HG03432 (cell line): Measurements from ENCODE around the gene GPR107.

Experiments used
- ATAC-seq: cut with Tn5 transposase; IDR thresholded peaks from one replicate; pipeline ENCODE4 v1.9.1; 2021; ENCODE audit warnings: mild to moderate bottlenecking, moderate library complexity; ENCODE audit not compliant: unreplicated experiment

GPR107 gene

DNA sequence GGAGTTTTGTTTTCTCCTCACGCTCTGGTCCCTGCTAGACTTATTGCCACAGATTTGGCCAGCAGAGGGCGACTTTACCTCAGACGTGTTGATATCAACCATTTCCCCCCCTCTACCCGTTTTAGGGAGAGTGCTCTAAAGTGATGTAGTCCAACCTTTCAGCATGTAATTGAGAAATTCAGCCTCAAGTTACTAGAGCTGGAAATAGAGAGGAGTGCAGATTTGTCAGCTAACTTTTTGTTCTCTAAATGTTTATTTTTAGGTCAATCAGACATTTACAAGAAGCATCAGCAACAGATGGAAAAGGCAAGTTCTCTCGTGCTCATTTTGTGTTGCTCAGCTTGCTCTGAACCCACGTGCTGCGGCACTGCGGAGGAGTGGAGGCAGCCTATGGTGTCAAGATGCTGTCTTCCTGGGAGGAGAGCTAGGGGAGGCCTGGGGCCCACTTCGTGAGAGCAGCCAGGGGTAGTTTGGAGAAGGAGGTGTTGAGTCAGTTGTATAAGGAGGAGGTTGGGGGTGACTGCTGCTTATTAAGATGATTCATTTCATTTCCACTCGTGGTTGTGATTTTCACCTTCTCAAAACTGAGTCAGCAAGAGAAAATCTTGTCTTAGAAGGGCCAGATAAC is 53.6 kb downstream of the GPR107 start:
- ATAC-seq = no peak

DNA sequence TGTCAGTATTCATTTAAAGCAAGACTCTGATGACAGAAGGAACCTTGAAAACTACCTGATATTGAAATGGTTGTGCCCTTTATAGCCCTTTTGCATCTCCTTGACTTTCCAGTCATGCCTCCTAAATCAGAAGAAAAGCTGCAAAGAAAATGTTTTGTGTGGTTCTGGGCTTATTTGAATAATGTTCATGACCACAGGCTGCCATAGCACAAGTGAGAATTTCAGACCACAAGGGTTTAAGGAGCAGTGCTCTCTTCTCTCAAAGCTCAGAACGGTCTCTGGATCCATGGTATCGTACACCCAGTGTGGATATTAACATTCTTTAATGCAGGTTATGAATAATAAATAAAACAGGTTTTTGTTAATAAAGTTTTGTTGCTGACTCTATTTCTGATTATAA is 54.2 kb downstream of the GPR107 start:
- ATAC-seq = no peak

DNA sequence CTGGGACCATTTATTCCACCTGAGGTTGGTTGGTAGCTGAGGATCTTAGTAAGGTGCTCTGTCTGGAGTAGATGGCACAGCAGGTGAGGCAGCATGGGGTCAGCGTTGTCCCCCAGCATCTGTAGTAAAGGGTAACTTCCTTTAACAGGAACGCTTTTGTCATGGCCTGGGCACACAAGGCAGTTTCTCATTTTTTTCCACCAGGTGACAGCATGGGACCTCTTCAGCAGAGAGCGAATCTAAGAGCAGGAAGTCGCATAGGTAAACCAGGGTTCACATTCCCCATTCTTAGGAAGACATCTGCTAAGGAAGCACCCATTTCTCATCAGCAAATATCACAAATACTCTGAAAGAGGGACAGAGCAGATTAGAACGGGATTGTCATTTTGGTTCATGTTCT is 56.5 kb downstream of the GPR107 start:
- ATAC-seq = no peak

DNA sequence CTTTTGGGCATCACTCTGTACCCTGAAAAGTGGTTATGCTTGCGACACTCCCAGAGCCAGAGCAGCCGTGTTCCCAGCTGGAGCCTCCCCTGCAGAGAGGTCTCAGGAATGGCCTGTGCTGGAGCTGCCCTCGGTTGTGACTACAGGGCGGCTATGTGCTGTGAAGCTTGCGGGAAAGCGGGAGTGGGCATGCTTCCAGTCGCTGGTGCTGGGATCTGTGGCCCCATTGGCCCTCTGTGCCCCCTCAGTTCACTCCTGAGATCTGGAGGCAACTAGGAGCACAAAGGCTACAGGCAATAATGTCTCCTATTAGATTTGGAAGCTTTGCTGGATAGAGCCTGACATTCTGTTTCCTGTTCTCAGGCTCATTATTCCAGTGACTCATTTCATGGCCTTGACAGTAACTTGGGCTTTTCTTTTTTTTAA is 56.9 kb downstream of the GPR107 start:
- no peak for ATAC-seq

DNA sequence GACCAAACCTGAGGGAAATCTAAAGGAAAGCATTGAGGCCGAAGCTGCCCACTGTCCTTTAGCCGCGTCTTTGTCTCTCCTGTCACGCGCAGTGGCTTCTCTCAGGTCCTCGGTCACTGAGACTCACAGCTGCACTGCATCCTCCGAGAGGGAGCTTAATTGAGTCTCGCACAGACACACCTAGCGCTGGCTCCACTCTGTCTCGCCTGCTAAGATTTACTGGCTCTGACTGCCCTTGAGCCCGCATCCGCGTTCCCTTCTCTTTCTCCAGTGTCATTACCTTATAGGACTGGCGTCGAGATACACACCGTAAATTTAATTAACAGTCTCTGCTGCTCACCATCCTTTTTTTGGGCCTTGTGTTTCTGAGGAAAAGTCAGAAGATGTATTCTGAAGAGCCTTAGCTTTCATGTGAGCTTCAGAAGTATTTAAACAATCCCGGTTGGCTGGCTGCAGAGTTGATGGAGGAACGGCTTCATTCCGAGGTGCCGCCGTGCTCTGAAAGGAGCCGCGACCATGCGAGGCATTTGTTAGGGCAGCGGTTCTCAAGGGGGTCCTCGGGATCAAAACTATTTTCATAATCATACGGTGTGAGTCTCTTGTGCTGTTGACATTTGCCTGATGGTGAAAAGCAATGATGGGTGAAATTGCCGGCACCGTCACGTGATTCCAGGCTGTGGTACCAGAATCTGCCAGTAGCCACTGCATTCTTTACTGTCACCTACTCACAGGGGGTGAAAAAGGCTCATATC is 58.3 kb downstream of the GPR107 start:
- ATAC-seq = no peak

DNA sequence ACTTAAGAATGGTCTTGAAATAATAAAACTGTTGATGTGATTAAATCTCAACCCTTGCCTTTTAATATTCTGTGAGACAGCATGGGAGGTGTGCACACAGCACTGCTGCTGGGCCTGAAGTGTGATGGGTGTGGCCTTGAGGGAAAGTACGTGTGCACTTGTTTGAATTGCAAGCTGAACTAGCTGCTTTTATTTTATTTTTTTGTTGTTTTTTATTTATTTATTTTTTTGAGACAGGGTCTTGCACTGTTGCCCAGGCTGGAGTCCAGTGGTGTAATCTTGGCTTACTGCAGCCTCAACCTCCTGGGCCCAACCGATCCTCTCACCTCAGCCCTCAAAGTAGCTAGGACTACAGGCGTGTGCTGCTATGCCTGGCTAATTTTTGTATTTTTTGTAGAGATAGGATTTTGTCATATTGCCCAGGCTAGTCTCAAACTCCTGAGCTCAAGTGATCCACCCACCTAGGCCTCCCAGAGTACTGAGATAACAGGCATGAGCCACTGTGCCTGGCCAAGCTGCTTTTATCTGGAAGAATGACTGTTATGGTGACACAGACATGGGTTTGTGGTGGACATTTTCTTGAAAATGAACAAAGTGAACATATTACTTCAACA is 58.9 kb downstream of the GPR107 start:
- no peak for ATAC-seq

DNA sequence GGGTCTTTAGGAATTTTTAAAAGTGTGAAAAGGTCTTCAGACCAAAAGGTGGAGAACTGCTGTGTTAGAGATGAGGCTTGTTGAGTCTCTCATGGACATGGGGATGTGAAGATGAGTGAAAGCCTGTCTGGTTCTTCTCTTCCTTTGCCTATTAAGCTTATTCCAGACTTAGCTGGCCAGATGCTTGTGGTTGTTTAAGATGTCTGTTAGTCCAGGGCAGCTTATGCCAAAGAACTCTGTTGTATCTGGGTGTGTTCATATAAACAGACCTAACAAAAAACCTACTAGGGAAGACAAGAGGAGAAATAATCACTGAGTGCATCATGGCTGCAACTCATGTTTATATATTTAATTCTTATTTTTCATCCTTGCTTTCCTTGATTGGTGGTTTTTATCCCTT is 61.0 kb downstream of the GPR107 start:
- no peak for ATAC-seq

DNA sequence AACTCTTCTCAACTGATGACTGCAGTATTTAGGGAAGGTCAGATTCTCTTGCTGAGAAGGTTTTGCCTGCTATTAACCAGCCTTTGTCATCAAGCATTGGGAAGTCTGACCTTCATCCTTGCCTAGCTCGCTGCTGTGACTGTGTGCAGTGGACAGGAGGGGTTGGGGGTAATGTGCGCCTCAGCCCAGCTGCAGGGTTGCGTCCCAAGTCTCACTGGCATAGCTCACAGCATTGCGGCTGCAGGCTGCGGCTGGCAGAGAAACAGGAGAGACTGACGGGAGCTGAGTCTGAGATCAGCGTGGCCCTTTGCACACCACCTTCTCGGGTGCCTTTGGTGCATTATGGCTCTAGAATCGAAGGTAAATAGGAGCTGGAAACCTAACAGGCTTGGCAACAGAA is 62.6 kb downstream of the GPR107 start:
- no peak for ATAC-seq

DNA sequence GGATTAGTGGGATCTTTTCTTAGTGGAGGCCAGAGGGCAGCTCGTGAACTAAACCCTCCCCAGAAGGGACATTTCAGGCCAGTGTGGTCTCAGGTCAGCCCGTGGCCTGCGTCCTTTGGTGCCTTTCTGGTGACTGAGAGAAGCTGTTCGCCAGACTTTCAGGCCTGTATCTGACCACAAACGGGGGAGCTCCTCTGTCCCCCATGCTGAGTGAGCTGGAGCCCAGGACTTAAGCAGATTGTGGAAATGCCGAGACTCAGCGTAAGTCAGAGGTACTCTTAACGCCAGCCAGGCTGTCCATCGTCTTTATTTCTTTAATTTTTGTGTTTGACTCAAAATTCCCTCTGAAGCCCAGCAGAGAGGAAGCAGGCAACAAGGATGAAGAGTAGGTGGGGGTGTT is 63.7 kb downstream of the GPR107 start:
- no peak for ATAC-seq

DNA sequence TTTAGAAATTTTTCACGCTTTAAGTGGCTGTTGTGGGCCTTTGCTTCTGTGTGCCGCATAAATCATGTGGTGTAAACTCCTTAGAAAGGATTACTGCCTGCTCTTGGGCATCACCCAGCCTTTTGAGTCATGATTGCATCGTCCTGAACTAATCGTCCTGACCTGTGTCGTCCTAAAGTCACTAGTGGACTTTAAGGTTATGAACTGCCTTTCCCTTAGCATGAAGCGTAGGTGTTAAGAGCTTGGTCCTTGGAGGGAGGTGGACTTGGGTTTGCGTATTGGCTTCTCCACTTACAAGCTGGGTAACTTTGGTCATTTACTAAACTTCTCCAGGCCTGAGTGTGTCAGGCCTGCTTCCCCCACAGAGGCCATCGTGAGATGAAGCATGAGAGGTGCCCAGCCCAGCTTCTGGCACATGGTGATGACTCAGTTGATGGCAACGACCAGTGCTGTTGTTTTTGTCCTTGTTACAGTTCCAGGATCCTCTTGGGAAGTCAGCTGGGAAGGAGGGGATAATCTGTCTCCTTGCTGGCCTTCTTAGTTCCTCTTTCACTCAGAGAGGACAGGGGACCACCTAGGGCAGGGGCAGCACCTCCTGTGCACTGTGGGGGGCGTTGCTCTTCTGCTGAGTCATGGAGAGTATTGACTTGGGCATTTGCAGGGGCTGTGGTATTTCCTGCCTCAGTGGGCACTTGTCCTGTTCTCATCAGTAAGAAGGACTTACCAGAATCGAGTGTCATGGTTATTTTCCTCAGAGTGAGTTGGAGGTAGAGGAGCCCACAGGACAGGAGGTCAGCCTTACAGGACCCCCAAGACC is 64.3 kb downstream of the GPR107 start:
- ATAC-seq = no peak

DNA sequence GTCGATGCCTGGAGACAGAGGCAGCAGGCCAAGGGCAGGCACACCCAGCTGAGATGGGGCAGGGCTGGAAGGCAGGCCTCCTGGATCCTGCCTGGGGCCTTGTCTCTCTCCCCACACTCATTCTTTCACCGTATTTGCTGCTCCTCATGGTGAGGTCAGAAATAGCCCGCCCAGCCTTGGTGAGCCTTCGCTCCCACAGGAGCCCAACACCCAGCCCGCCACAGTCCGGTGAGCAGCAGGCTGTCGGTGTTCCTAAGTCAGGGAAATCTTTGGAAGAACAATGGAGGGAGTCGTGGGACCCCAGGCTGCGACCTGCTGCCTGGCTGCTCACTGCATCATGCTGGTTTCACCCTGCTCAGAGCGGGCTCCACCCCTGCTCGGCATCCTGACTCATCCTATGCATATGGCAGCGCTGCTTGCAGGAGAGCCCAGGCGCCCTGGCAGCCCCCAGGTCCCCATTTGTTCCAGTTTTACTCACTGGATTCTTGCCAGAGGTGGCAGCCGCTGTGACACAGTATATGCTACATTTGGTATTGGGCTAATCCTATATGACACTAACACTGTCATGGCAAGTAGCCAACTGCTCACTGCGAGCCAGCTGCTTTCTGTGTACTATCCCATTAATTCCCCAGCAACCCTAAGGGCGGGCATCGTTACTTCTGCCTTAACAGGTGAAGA is 65.3 kb downstream of the GPR107 start:
- ATAC-seq = no peak

DNA sequence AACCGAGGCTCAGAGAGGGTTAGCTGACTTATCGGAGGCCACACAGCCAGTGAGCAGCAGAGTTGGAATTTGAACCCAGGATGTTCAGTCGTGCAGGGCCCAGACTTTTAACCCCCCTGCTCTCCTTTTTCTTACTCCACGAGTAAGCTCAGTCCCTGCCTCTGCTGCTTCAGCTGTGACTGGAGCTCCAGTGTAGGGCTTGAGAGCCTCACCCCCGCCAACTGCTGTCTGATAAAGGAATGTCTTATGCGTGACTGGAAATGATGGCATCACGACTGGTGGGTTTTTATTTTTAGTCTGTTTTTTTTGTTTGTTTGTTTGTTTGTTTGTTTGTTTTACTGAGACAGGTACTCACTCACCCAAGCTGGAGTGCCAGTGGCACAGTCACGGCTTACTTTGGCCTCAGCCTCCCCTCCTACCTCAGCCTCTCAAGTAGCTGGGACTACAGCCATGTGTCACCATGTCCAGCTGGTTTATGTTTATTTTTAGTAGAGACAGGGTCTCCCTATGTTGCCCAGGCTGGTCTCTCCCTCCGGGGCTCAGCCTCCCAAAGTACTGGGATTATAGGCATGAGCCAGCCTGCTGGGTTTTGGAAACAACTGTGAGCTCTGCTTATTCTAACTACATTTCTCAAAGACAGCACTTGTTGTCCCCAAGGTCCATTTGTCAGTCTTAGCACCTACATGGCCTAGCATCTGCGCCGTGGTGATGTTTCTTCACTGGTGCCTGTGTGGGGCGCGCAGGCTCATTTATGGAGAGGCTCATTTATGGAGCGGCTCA is 66.0 kb downstream of the GPR107 start:
- ATAC-seq = no peak

DNA sequence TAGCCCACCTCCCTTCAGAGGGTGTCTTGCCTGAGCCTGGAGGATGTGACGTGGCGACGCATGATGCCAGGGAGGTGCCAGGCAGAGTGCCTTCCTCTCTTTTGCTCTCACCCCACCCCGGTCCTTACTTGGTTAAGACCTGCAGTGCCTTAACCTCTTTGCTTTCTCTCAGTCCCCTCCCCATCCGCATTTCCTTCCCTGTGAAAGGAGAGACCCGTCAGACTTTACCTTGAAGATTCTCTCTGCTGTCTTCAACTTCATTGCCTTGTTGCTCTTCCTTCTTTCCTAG is 66.5 kb downstream of the GPR107 start:
- ATAC-seq = no peak

DNA sequence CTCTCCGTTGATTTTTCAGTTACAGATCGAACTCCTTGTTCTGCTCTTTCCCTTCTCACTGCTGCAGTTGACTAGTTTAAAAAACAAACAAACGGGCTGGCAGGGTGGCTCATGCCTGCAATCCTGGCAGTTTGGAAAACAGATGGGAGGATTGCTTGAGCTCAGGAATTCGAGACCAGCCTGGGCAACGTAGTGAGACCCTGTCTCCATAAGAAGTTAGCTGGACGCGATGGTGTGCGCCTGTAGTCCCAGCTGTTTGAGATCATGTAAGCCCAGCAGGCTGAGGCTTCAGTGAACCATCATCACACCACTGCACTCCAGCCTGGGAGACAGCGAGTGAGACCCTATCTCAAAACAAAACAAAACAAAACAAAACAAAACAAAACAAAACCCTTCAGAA is 67.1 kb downstream of the GPR107 start:
- ATAC-seq = no peak

DNA sequence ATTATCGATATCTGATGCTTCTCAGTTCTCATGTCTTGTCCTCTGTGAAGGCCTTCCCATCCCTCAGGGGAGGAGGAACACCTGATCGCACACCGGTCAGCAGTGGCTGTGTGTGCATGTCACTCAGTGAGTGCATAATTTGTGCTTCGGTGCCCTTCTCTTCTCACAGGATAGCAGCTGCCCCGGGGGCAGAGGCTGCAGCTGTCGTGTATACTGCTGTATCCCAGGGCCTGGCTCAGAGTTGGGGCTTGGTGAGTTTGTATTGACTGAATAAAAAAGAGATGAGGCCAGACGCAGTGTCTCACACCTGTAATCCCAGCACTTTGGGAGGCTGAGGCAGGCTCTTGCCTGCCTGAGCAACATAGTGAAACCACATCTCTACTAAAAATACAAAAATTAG is 68.8 kb downstream of the GPR107 start:
- no peak for ATAC-seq

DNA sequence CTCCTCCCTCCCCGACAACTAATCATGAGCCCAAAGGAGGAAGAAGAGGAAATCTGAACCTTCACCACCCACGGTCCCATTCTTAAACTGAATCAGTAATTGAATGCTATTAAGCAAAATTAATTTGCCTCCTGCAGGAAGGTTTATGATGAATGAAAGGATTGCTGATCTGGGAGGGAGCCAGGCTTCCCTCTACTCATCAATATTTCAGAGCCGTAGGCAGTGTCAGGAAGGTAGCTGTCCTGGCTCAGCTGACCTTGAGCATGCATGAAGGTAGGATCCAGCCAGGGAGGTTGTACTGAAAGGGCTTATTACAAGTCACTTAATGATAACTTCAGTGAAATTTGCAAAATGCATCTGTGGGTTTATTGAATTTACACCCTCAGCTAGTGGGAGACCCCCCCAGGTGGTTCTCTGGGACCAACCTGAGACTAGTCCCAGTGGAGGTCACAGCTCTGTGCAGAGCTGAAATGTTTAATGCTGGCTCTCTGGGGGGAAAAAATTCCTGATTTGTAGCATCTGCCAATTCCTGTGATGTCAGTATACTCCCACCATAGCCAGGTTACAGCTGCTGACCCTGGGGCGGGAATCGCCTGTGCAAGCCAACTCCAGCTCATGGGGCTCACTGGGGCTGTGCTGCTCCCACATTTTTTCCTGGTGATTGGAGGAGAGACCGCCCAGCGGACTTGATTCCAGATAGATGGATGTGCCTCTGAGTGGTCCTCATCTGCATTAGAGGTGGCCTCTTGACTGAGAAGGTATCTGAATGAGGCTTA is 70.6 kb downstream of the GPR107 start:
- no peak for ATAC-seq

DNA sequence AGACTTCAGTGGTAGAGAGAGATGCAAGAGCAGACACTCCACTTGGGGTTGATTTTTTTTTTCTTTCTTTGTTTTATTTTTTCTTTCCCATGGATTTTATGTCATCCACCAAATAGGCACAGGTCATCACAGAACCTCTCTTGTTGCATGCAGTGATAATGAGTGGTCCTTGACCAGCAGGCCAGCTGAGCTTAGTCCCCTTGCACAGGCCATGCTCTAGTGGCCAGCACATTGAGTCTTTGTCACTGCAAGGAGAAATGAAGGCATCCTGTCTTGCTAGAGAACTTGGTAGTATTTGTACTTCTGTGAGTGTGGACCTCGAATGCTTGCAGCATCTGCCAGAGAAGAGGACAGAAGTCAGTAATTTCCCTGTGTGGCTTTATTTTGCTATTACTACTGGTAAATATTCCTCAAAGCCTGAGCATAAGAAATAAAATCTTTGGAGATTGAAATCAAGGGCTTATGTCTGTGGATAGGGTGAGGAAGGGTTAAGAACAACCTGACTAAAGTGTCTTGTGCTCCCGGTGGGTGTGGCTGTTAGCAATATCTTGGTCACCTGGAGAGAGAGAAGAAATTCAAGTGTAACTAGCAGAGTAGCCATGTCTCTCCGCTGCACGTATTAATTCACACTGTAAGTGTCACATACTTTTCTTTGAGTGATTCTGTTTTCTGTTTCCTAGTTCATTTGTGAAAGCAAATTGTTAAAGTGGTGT is 73.2 kb downstream of the GPR107 start:
- ATAC-seq = no peak

DNA sequence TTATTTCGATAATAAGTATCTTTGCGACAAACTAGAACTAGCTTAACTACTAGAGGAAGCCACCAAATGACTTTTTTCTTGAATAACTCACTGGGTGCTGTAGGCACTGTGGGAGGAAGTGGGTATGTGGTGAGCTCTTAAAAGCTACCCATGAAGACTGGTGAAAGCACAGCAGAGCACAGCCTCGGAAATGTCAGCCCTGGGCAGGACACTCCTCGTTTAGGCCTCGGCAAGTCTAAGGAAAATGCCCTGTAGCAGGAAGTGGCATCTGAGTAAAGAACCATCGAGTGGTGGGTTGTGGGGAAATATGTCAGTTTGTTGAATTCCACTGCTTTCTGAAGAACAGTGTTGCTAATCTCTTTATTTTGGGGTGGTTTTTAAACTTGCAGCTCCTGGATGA is 74.5 kb downstream of the GPR107 start:
- ATAC-seq = peak; percentile 70
